ENCODE results near the gene DHX8.
"Not testable (repeated sequence)": the region's sequence is repeated elsewhere in the genome, so short reads cannot be mapped to it uniquely, and the experiment has no call there.

The DHX8 gene

GRCh38 chr17:43462569-43462968, 21.2 kb upstream of the DHX8 start:
- DNase-seq, result not testable (repeated sequence)

GRCh38 chr17:43463241-43463640, 20.5 kb upstream of the DHX8 start:
- no peak for DNase-seq

- no peak for DNase-seq
Measured at GRCh38 chr17:43464046-43464445, 19.7 kb upstream of the DHX8 start.

GRCh38 chr17:43465049-43465448, 18.7 kb upstream of the DHX8 start:
- DNase-seq, result no peak

- DNase-seq, result no peak
Measured at GRCh38 chr17:43467981-43468581, 15.7 kb upstream of the DHX8 start.

GRCh38 chr17:43468691-43469139, 15.1 kb upstream of the DHX8 start:
- DNase-seq, result no peak

- DNase-seq, result no peak
Measured at GRCh38 chr17:43469145-43469544, 14.6 kb upstream of the DHX8 start.

GRCh38 chr17:43471585-43472160, 12.1 kb upstream of the DHX8 start:
- no peak for DNase-seq

GRCh38 chr17:43475494-43476089, 8.2 kb upstream of the DHX8 start:
- no peak for DNase-seq

- not testable (repeated sequence) for DNase-seq
Measured at GRCh38 chr17:43476306-43476705, 7.5 kb upstream of the DHX8 start.

GRCh38 chr17:43477832-43478634, 5.7 kb upstream of the DHX8 start:
- DNase-seq, result no peak

GRCh38 chr17:43479948-43480347, 3.8 kb upstream of the DHX8 start:
- DNase-seq, result no peak

GRCh38 chr17:43482103-43483012, 1.4 kb upstream of the DHX8 start:
- DNase-seq, result no peak

- no peak for DNase-seq
Measured at GRCh38 chr17:43490621-43491020, 6.8 kb downstream of the DHX8 start.

- DNase-seq, result not testable (repeated sequence)
Measured at GRCh38 chr17:43509440-43509839, 25.7 kb downstream of the DHX8 start.

GRCh38 chr17:43511199-43511598, 27.4 kb downstream of the DHX8 start:
- DNase-seq, result not testable (repeated sequence)

GRCh38 chr17:43515656-43516055, 31.9 kb downstream of the DHX8 start:
- no peak for DNase-seq

GRCh38 chr17:43517161-43517560, 33.4 kb downstream of the DHX8 start:
- DNase-seq, result no peak

GRCh38 chr17:43517615-43518386, 34.0 kb downstream of the DHX8 start:
- DNase-seq, result no peak

GRCh38 chr17:43521389-43521788, 37.6 kb downstream of the DHX8 start:
- DNase-seq, result no peak

- no peak for DNase-seq
Measured at GRCh38 chr17:43524945-43525575, 41.3 kb downstream of the DHX8 start.
